ENCODE results near the gene MYRIP. TPM values are rescaled to one million over a fixed set of nuclear protein-coding genes. Genes with fewer than 3 reads are reported as not detected.

Gene MYRIP
- polyA plus RNA-seq, 1 experiment: 0.06 TPM

DNA sequence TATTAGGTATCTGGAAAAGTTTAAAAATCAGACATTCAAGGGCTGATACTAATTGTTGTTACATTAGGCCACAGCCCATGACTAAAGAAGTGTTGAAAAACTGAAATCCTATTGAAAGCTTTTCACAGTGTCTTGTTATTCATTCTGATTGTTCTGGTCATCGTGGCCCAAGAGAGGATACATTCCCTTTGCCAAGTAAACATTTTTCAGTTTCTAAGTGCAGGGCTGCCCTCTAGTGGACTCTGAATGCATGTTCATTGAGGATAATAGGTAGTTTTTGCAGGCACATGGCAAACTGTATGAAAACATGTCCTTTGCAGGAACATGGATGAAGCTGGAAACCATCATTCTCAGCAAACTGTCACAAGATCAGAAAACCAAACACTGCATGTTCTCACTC is 181.1 kb downstream of the MYRIP start:
- no peak for DNase-seq (ENCODE audit: low read depth)
- no peaks in the 10 kb centered on the region; the same call in 1 of the 2 replicates for H3K27me3 ChIP-seq (ENCODE audit: control insufficient read depth, insufficient read depth, low read length)
- H3K36me3 ChIP-seq (ENCODE audit: control insufficient read depth, insufficient read depth, low read length): no peaks in the 10 kb centered on the region
- TF ChIP-seq, protein P1, sequence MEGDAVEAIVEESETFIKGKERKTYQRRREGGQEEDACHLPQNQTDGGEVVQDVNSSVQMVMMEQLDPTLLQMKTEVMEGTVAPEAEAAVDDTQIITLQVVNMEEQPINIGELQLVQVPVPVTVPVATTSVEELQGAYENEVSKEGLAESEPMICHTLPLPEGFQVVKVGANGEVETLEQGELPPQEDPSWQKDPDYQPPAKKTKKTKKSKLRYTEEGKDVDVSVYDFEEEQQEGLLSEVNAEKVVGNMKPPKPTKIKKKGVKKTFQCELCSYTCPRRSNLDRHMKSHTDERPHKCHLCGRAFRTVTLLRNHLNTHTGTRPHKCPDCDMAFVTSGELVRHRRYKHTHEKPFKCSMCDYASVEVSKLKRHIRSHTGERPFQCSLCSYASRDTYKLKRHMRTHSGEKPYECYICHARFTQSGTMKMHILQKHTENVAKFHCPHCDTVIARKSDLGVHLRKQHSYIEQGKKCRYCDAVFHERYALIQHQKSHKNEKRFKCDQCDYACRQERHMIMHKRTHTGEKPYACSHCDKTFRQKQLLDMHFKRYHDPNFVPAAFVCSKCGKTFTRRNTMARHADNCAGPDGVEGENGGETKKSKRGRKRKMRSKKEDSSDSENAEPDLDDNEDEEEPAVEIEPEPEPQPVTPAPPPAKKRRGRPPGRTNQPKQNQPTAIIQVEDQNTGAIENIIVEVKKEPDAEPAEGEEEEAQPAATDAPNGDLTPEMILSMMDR (IDR thresholded peaks at IDR 0.05; ENCODE audit: insufficient read depth, low read depth, low read length): peak; percentile 50
- ChIA-PET POLR2A (no interaction called here), CTCF (interaction anchor here (0.7 to 1.6 kb wide), 4 partner anchors 148 to 450 kb away, joined by 3 read pairs; no protein-coding TSS in a partner anchor)
- H3K4me3 ChIP-seq (ENCODE audit: low read depth, low read length): no peak overlapping the region

GRCh38 chr3:40008796-40009195 is 199.4 kb downstream of the MYRIP start:
- peaks cover 4% of the 10 kb centered on the region for H3K27me3 ChIP-seq (ENCODE audit: control insufficient read depth, insufficient read depth, low read length)
- H3K4me3 ChIP-seq (ENCODE audit: low read depth, low read length): no peak overlapping the region
- ChIA-PET POLR2A (no interaction called here), CTCF (no interaction called here)
- TF ChIP-seq, protein P1 (IDR thresholded peaks at IDR 0.05; ENCODE audit: insufficient read depth, low read depth, low read length): no peak
- no peak for DNase-seq (ENCODE audit: low read depth)
- H3K36me3 ChIP-seq (ENCODE audit: control insufficient read depth, insufficient read depth, low read length): no peaks in the 10 kb centered on the region

DNA sequence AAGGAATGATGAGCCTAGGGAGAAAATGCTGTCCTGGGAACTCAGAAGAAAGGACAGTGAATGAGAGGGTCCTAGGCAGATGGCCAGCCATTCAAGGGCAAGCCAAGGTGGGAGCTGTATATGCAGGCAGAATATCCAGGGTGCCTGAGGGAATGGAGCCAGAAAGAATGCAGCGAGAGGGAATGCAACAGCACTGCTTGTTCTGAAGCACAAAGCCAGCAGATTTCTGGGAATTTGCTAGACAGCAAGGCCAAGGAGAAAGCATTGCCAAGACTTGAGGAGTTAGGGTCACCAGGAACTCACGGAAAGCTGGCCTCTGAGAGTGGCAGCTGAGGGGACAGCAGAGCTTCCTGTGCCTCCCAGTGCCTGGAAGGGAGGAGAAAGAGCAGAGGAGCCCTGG is 200.6 kb downstream of the MYRIP start:
- no peak for DNase-seq (ENCODE audit: low read depth)
- POLR2A ChIA-PET: no interaction called here

DNA sequence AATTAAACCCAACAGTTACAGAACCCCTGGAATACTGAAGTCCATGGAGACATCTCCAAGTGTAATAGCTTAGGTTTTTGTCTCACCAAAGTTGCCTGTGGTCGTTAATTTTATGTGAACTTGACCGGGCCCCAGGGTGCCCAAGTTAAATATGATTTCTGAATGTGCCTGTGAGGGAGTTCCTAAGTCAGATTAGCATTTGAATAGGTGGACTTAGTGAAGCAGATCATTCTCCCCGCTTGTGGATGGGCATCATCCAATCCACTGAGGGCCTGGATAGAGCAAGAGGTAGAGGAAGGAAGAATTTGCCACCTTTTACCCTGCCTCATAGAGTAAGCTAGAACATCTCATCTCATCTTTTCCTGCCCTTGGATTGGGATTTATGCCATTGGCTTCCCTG is 203.0 kb downstream of the MYRIP start:
- peaks cover 2% of the 10 kb centered on the region for H3K27me3 ChIP-seq (ENCODE audit: control insufficient read depth, insufficient read depth, low read length)
- H3K4me3 ChIP-seq (ENCODE audit: low read depth, low read length): no peak overlapping the region
- DNase-seq (ENCODE audit: low read depth): no peak
- TF ChIP-seq, protein P1 (IDR thresholded peaks at IDR 0.05; ENCODE audit: insufficient read depth, low read depth, low read length): no peak
- ChIA-PET CTCF (no interaction called here), POLR2A (no interaction called here)
- no peaks in the 10 kb centered on the region for H3K36me3 ChIP-seq (ENCODE audit: control insufficient read depth, insufficient read depth, low read length)

More for the DNA sequence above, 200.6 kb downstream of the MYRIP start:
- Histone ChIP-seq H3K36me3 (ENCODE audit: control insufficient read depth, insufficient read depth, low read length) (no peaks in the 10 kb centered on the region), H3K27me3 (ENCODE audit: control insufficient read depth, insufficient read depth, low read length) (peaks cover 4% of the 10 kb centered on the region), H3K4me3 (ENCODE audit: low read depth, low read length) (no peak overlapping the region)
- TF ChIP-seq, protein P1 (IDR thresholded peaks at IDR 0.05; ENCODE audit: insufficient read depth, low read depth, low read length): no peak
- CTCF ChIA-PET: no interaction called here

- POLR2A ChIA-PET: no interaction called here
- Histone ChIP-seq H3K4me3 (ENCODE audit: low read depth, low read length) (no peak overlapping the region), H3K36me3 (ENCODE audit: control insufficient read depth, insufficient read depth, low read length) (no peaks in the 10 kb centered on the region), H3K27me3 (ENCODE audit: control insufficient read depth, insufficient read depth, low read length) (no peaks in the 10 kb centered on the region; the same call in 1 of the 2 replicates)
- CTCF ChIA-PET: interaction anchor here (0.6 kb wide), 1 partner anchor 159 kb away, joined by 3 read pairs; no protein-coding TSS in a partner anchor
- TF ChIP-seq, protein P1 (IDR thresholded peaks at IDR 0.05; ENCODE audit: insufficient read depth, low read depth, low read length): no peak
- DNase-seq (ENCODE audit: low read depth): no peak
Measured at GRCh38 chr3:40016391-40016790, 207.0 kb downstream of the MYRIP start.

All from BJ (cell line).